GM20000 (cell line): ENCODE measurements around the gene SRRM5.

ENCODE experiments used
- DNase-seq: peaks from one replicate; pipeline ENCODE4 v3.0.0; 2012; ENCODE audit warnings: low spot score
- CTCF ChIP-seq: IDR thresholded peaks from 2 replicates; pipeline ENCODE4 v1.5.1; 2012; ENCODE audit warnings: mild to moderate bottlenecking, control low read depth; ENCODE audit errors: extremely low read depth, missing control alignments

Gene SRRM5

GRCh38 chr19:43658001-43658400 is 46.1 kb downstream of the SRRM5 start:
- DNase-seq = no peak

GRCh38 chr19:43658494-43658893 is 46.6 kb downstream of the SRRM5 start:
- no peak for TF ChIP-seq CTCF
- no peak for DNase-seq

More at GRCh38 chr19:43658001-43658400, 46.1 kb downstream of the SRRM5 start:
- TF ChIP-seq CTCF = no peak

- DNase-seq = no peak
These were observed 48.5 kb downstream of the SRRM5 start for GRCh38 chr19:43660301-43660970.

GRCh38 chr19:43660971-43661360 is 49.1 kb downstream of the SRRM5 start:
- no peak for DNase-seq
- TF ChIP-seq CTCF = no peak

More at GRCh38 chr19:43660301-43660970, 48.5 kb downstream of the SRRM5 start:
- TF ChIP-seq CTCF = no peak

GRCh38 chr19:43662487-43662886 is 50.6 kb downstream of the SRRM5 start:
- TF ChIP-seq CTCF = no peak
- no peak for DNase-seq

GRCh38 chr19:43664018-43664417 is 52.1 kb downstream of the SRRM5 start:
- DNase-seq = no peak
- TF ChIP-seq CTCF = no peak
